Erythroblast (primary cell): ENCODE results near the gene ORMDL3.
"Not testable (repeated sequence)": the region's sequence is repeated elsewhere in the genome, so short reads cannot be mapped to it uniquely, and the experiment has no call there.

Experiments
- GATA1 ChIP-seq: IDR thresholded peaks from 2 replicates; pipeline ENCODE4 v1.6.1; 2011; ENCODE audit warnings: low read depth, mild to moderate bottlenecking, control low read depth, low read length, moderate library complexity
- POLR2A ChIP-seq: IDR thresholded peaks from 2 replicates; pipeline ENCODE4 v1.6.1; 2011; ENCODE audit warnings: mild to moderate bottlenecking, low read length

GRCh38 chr17:39886102-39886501, 41.3 kb downstream of the ORMDL3 start:
- not testable (repeated sequence) for TF ChIP-seq POLR2A, GATA1
